Fibroblast of gingiva (primary cell): ENCODE measurements around the gene GLB1L.
"Not testable (repeated sequence)": the region's sequence is repeated elsewhere in the genome, so short reads cannot be mapped to it uniquely, and the experiment has no call there.

Experiments
- DNase-seq: peaks from one replicate; pipeline ENCODE4 v3.0.0-alpha.2; 2011; ENCODE audit warnings: low read depth

Gene GLB1L

DNA sequence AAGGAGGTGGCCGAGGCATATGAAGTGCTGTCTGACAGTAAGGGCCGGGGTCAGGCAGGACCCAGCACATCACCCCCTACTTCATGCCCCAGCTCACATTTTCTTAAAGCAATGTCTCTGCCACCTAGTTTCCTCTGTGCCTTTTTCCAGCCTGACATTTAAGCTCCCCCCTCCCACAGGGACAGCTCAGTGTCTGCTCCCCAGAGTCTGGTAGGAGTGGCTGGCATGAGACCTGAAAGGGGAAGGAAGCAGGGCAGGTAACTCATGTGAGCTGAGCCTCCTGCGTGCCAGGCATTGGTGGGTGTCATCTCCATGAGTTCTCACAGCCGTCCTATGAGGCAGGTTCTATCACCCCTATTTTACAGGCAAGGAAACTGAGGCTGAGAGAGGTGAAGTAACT, 35.4 kb upstream of the GLB1L start:
- no peak for DNase-seq

DNA sequence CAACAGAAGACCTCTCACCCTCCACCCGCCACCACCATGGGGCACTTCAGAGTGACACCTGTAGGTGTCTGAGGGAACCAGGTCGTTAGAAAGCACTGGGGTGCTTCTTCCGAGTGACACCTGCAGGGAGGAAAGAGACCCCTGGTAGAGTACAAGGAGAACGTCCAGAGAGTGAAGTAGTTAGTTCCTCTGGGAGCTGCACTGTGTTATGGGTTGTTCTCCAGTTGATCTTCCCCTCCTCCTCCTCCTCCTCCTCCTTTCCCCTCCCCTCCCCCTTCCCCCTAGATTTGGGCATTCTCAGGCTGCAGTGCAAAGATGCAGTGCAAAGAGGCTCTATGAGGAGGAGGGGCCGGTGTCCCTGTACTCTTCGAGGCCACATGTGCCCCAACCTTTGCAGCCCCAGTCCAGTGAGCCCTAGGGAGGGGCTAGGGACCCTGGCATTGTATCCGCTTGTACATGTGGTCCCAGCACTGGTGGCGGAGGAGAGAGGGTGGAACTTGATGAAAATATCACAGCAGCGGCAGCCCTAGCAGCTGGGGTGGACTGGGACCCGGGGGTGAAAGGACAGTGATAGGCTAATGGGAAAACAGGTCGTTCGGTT, 34.8 kb upstream of the GLB1L start:
- no peak for DNase-seq

DNA sequence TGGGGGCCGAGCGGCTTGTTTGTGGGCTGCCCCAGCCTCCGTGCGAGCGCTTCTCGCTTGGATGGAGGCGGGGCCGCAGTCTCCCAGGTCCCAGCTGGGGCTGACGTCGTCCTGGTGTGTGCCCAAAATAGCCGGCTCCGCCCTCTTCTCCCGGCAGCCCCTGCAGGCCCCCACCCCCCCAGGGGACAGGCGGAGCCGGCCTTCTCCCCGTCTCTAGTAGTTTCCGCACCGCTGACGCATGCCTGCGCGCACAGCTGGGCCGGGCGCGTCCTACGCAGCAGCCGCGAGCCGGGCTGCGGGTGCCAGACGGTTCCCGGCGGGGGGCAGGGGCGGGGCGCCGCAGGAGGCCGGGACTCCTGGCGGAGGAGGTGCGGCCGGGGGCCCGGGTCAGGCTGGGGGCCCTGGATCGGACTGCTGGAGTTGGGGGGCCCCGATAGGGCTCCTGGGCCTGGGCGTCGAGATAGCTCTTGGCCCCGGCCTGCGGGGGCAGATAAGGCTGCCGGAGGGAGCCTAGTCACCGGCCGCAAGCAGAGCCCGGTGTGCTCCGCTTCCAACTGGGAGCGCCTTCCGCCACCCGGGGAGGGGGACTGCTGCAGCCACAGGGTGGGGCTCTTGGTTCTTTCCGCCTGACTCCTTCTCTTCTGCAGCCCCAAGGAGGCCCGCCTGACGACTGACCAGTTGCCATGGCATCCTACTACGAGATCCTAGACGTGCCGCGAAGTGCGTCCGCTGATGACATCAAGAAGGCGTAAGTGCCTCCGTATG, 34.1 kb upstream of the GLB1L start, which contains the start of gene DNAJB2:
Gene DNAJB2, plus strand, starts transcription at position 216 of the 765 bp plus-strand sequence. Its CDS starts 468 bp downstream, at position 684.
- DNase-seq = peak; percentile 99

DNA sequence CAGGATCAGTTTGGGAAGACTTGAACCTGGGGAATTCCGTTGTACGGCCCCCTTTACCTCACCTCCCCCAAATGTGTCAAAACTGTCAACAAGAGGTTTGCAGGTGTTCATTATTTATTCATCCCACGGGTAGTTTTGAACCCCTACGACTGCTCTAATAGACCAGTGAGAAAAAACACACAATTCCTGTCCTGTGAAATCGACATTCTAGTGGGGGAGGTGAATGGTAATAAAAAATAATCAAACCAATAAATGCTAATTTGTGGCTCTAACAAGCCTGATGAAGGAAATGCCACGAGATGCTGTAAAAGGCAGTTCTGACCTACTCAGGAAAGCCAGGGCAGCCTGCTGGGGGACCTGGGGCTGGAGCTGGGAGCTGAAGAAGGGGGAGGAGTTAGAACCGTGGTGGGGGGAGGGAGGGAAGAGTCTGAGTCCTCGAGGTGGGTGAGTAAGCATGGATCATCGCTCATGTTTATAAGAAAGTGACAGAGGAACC, 33.5 kb upstream of the GLB1L start:
- no peak for DNase-seq

DNA sequence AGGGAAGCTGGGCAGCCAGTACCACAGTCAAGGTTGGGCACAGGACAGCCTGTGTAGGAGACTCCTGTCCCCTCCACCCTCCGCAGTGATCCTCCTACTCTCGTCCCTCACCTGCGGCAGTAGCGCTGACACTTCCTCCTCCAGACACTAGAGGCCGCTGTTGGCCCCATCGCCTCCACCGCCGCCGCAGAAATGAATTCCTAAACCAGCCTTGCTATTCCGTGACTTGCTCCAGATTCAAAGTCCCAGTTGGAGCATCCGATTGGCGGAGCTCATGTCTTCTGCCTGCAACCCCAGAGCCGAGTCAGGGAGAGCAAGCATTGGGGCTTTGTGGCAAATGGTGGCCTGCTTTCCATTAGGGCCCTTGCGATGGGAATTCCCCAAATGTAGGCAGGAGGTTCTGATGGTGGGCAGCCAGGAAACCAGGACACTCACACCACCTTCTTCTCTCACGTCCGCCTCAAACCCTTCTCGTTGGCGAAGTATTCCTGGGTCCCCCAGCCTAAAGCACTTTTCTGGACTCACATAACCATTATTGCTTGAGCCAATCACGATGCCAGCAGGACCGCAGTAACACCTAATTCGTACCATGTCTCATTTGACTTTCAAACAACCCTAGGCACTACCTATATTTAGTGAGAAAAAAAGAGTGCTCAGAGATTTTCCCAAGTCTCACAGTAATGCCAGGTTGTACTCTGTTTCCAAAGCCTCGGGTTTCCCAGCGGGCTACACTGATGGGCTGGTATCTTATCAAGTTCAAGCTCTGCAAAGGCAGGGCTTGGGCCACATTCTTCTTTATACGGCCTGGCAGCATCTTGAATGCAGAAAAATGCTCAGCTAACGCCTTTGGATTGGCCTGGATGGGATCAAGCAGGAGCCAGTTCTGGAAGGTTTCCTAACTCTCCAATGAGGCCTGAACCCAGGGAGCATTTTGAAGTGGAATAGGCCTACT, 32.7 kb upstream of the GLB1L start:
- peak; percentile 70 for DNase-seq

DNA sequence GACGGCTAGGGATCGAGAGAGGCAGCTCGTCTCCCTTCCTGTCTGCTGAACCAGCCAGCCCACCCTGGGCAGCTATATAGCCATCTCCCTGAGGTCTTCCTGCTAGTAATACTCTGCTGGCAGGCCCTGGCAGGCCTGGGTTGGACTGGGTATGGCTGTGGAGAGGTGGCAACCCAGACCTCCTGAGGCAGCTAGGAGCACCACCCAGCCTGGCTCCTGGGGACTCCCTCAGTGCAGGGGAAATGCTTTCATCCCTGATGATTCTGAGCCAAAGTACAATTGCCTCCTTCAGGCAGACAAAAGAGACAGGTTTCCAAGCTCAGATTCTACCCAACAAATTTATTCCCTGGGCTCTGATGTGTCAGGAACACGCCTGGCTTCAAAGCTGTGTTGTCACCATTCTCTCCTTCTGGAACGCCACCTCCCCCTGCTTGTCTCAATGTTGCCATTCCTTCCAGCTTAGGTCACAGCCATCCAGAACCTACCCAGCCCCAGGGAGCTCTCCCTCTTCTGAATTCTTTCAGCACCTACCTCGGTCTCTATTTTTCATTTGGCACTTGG, 29.2 kb upstream of the GLB1L start:
- DNase-seq = peak; percentile 58

DNA sequence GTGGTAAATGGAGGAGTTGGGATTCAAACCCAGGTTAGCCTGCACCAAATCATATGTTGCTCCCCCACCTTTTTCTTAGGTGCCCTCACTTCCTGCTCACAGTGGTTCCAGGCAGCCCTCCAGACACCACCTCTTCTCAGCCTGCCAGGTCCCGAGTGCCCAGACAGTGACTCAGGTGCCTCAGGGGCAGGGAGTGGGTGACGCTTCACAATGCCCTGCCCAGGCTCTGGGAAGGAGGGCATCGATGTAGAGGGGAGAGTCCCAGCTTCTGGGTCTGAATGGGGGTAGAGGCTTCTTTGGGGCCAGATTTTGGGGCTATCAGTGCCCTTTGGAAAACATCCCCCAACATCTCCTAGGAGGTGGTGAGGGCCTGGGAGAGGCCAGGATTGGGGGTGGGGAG, 28.7 kb upstream of the GLB1L start:
- no peak for DNase-seq

DNA sequence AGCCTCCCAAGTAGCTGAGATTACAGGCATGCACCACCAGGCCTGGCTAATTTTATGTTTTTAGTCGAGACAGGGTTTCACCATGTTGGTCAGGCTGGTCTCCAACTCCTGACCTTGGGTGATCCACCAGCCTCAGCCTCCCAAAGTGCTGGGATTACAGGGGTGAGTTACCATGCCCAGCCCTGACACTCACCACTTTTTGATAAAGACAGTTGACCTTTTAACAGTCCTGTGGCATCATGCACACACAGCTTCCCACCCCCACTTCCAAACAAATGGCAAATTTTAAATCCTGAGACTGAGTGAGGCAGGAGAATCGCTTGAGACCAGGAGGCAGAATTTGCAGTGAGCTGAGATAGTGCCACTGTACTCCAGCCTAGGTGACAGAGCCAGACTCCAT, 27.8 kb upstream of the GLB1L start:
- DNase-seq = no peak

DNA sequence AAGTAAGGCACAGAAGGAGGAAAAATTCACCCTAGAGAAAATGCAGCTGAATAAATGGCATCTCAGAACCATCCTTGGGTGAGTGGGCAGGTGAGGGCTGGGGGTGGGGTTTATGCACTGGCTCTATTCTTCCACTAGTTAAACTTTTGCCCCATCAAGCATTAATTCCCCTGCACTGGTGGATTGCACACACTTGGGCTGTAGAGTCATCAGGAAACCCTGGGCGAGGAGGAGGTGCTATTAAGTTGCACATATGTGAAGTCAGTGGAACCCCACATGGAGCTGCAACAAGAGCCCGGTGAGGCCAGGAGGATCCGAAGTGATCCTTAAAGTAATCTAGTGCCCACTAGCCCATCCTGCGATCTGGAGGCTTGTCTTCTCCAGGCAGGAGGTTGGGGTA, 27.1 kb upstream of the GLB1L start:
- no peak for DNase-seq

DNA sequence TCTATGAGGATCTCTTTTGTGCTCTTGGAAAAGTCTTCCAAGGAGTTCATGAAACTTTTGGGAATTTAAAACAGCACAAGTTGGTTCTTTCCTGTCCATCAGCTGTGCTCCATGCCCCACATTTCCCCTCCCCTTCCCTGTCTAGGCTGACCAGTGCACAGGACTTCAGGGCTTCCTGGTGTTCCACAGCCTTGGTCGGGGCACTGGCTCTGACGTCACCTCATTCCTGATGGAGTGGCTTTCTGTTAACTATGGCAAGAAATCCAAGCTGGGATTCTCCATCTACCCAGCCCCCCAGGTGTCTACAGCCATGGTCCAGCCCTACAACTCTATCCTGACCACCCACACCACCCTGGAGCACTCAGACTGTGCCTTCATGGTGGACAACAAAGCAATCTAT, 25.8 kb upstream of the GLB1L start:
- no peak for DNase-seq

DNA sequence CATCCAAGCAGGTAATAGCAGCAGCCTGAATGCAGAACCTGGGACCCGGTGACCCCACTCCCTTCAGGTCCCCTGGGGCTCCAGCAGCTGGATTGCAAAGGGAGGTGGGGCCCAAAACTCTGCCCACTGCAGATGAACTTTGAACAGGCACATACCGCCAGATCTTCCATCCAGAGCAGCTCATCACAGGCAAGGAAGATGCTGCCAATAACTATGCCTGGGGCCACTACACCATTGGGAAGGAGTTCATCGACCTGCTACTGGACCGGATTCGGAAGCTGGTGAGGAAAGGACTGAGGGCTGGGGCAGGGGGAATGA, 24.8 kb upstream of the GLB1L start:
- DNase-seq = no peak

DNA sequence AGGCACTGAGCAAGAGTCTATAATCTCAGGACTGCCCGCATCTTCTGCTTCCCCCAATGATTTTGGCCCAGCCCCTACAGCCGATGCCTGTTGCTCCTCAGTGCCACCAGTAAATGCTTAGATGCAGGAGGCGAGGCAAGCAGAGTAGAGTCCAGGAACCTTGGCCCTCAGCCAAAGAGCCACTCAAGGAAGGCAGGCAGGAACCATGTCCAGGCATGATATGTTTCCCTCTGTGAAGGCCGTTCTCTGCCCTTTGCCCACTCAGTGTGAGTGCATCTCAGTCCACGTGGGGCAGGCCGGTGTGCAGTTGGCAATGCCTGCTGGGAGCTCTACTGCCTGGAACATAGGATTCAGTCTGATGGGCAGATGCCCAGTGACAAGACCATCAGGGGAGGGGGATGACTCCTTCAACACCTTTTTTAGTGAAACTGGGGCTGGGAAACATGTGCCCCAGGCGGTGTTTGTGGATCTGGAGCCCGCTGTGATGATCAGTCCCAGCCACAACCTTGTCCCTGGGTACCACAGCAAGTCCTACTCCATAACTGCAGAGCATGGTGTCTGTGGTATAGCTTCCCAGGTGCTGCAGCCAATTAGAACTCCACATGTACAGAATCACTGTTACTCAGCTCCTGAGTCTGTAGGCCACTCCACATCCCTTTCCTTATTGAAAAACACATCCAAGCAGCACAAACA, 24.3 kb upstream of the GLB1L start:
- no peak for DNase-seq

DNA sequence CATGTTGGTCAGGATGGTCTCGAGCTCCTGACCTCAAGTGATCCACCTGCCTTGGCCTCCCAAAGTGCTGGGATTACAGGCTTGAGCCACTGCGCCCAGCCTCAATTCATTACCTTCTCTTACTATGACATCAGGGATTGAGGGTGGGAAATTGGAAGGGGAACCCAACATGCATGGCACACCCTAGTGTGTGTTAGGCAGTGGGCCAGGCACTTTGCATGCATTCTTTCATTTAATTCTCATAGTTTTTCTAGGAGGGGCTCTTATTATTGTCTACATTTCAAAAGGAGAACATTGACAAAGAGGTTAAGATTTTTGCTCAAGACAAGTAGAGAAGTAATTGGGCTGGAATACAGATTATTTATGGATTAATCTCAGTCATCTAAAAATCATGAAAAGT, 23.1 kb upstream of the GLB1L start:
- no peak for DNase-seq

DNA sequence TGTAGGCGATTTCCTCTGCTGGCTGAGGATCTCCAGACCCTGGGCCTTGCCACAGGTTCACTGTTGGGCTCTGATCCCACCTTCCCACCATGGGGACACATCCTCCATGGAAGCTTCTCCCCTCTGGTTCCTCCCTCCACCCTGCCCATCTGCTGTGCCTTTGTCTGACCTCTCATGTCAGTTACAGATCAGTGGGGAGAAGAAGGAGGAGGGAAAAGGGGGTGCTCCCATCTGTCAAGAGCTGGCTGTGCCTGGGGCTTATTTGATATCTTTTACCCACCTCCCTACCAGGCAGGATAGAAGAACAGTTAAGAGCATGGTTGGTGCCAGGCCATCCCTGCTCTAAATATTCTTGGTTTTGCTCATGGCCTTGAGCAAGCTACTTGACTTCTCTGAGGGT, 21.6 kb upstream of the GLB1L start:
- DNase-seq = no peak

DNA sequence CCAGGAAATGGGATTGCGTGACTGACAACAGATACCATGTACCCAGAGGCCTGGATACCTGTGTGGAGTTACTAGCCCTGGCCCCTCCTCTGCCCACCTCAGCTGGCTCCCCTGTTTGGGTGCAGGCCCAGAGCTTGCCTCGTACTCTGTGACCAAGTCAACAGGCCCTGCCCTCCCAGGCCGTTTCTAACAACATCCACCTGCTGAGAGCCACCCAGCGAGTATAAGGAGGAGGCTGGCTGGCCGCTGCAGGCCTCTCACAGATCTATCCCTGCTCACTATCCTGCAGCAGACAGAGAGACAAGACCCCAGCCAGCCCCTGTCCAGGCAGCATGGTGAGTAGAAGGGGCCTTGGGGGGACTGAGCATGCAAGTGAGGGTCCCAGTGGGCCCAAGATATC, 21.0 kb upstream of the GLB1L start:
- DNase-seq = no peak

DNA sequence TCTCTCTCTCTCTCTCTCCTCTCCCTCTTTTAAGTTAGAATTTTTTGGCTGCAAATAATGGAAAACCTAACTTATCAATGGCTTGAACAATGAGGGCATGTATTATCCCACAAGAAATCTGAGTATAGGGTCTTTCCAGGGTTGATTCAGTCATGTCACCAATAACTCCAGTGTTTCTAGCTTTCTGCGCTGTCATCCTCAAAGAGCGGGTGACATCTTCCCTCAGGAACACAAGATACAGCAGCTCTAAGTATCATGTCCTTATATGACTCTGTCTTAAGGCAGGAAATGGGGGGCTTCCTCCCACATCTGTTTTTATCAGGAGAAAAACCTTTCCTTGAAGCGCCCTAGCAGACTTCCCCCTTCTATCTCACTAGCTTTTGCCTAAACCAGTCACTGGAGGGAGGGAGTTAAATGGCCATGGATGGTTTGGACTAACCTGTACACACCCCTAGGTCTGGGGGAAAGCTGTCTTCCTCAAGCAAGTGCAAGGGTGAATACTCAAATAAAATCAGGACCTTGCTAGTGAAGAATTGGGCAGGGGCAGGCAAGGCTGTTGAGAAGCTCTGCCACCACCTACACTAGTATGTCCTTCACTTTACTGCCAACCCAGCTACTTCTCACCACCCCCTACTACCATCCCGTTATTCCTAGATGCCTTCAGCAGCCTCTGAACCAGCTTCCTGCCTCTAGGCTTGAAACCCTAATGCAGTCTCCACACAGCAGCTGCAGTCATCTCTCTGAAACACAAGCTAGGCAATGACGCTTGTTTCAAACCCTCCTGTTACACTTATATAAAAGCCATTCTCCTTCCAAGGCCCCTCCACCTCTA, 16.0 kb upstream of the GLB1L start:
- DNase-seq = no peak

DNA sequence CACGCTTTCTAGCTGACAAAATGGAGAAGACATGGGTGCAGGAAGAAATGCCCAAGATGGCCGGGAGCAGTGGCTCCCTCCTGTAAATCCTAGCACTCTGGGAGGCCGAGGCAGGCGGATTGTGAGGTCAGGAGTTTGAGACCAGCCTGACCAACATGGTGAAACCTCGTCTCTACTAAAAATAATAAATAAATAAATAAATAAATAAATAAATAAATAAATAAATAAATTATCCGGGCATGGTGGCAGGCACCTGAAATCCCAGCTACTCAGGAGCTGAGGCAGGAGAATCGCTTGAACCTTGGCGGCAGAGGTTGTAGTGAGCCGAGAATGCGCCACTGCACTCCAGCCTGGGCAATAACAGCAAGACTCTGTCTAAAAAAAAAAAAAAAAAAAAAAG, 13.7 kb upstream of the GLB1L start:
- DNase-seq = not testable (repeated sequence)

DNA sequence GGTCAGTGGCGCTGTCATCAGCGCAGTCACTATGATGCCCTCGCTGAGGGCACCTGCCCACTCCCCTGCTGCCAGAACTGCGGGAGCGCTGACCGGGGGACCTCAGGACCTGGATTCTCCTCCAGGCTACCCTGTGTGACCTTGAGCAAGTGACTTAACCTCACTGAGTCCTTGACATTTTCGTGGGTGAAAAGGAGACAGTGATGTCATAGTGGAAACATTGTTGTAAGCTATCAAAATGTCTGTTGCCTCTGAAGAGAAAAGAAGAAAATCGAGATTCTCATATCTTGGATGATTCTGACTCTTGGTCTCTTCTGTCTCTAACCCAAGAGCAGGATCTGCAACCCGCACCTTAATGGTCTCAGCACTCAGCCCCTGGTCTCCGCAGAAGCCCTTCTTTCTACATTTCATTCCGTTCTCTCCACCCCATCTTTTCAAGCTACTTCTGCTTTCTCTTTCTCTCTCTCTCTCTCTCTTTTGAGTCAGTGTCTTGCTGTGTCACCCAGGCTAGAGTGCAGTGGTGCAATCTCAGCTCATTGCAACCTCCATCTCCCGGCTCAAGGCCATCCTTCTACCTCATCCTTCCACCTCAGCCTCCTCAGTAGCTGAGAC, 9.5 kb upstream of the GLB1L start:
- peak; percentile 15 for DNase-seq

DNA sequence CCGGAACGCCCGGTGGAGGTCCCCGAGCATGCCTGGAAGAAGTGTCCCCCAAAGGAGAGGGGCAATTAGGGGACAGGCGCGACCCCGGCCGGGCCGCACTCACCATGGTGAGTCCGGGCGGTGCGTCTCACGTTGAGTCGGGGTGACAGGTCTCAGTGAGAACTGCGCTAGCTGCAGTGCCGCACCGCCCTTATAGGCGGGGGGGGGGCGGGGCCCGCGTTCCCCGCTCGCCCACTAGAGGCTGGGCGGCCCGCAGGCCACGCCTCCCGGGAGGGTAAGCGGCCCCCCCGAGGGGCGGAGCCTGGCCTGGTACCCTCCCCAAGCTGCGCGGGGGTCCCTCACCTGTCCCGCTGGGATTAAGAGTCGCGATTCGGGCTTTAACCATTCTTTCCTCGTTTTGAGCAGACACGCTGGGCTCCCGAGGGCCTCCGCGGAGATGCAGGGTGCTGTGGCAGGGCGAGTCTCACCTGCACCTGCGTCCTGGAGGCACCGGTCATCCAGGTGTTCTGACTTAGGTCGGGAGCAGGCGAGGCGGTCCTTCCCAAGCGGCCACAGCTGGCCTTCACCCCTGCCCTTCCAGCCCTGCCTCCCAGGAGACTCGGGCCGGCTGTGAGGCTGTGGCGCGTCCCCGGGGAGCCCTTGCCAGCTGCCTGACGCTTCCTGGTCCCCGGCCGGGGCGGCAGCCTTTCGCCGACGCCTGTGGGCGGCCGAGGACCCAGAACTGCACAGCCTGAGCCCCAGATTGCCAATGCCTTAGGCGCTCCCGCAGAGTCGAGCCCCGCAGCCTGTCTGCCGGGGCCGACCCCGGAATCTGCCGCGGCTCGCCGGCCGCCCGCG, 8.7 kb upstream of the GLB1L start, which contains the start of gene TUBA4A:
Gene TUBA4A, minus strand, starts transcription at position 166 of the 837 bp plus-strand sequence. Its CDS starts 60 bp downstream, at position 106.
- DNase-seq = peak; percentile 56
